H9 (cell line): ENCODE measurements around the gene OPHN1. TPM values are rescaled to one million over a fixed set of nuclear protein-coding genes. Genes with fewer than 3 reads are reported as not detected.

ENCODE experiments used
- DNase-seq: peaks from one replicate; pipeline ENCODE4 v3.0.0-alpha.2; 2017
- H2AFZ ChIP-seq: one replicate; pipeline ENCODE4 v1.6.1; 2013; ENCODE audit warnings: mild to moderate bottlenecking, low read length, control low read depth, moderate library complexity
- H2AK5ac ChIP-seq: 2 replicates; pipeline ENCODE4 v1.6.1; 2013; ENCODE audit warnings: low read length, control low read depth, mixed read lengths; ENCODE audit not compliant: insufficient read length
- H2BK120ac ChIP-seq: one replicate; pipeline ENCODE4 v1.6.1; 2013; ENCODE audit warnings: low read depth, mild to moderate bottlenecking, low read length, control low read depth, inconsistent platforms; ENCODE audit not compliant: poor library complexity, severe bottlenecking
- H2BK12ac ChIP-seq: 2 replicates; pipeline ENCODE4 v1.6.1; 2013; ENCODE audit warnings: low read length, control low read depth, mixed read lengths, low read depth; ENCODE audit not compliant: insufficient read length
- H2BK15ac ChIP-seq: 2 replicates; pipeline ENCODE4 v1.6.1; 2013; ENCODE audit warnings: low read depth, low read length, control low read depth
- H2BK20ac ChIP-seq: one replicate; pipeline ENCODE4 v1.6.1; 2013; ENCODE audit warnings: low read depth, mild to moderate bottlenecking, low read length, control low read depth, inconsistent platforms; ENCODE audit not compliant: poor library complexity, severe bottlenecking
- H2BK5ac ChIP-seq: 2 replicates; pipeline ENCODE4 v1.6.1; 2013; ENCODE audit warnings: low read length, control low read depth, mixed read lengths; ENCODE audit not compliant: insufficient read length
- H3K14ac ChIP-seq: 2 replicates; pipeline ENCODE4 v1.6.1; 2013; ENCODE audit warnings: low read length, control low read depth; ENCODE audit not compliant: insufficient read depth
- H3K18ac ChIP-seq: 2 replicates; pipeline ENCODE4 v1.6.1; 2013; ENCODE audit warnings: low read depth, mild to moderate bottlenecking, mixed read lengths, low read length, control low read depth; ENCODE audit not compliant: insufficient read length
- H3K23ac ChIP-seq: 2 replicates; pipeline ENCODE4 v1.6.1; 2013; ENCODE audit warnings: low read length, control low read depth, mixed read lengths, low read depth; ENCODE audit not compliant: insufficient read length
- H3K23me2 ChIP-seq: 2 replicates; pipeline ENCODE4 v1.6.1; 2013; ENCODE audit warnings: low read depth, mild to moderate bottlenecking, mixed read lengths, low read length, control low read depth; ENCODE audit not compliant: insufficient read length, poor library complexity, severe bottlenecking
- H3K27ac ChIP-seq: 2 replicates; pipeline ENCODE4 v1.5.1; 2013; ENCODE audit warnings: low read length, control low read depth, mixed read lengths, low read depth; ENCODE audit not compliant: insufficient read length
- H3K27me3 ChIP-seq: 2 replicates; pipeline ENCODE4 v1.6.1; 2013; ENCODE audit warnings: low read length, control low read depth, inconsistent platforms; ENCODE audit not compliant: insufficient read depth
- H3K4ac ChIP-seq: 2 replicates; pipeline ENCODE4 v1.6.1; 2013; ENCODE audit warnings: low read depth, mild to moderate bottlenecking, control low read depth, inconsistent platforms, low read length, moderate library complexity
- H3K4me1 ChIP-seq: 2 replicates; pipeline ENCODE4 v1.6.1; 2013; ENCODE audit warnings: low read length, control low read depth, inconsistent platforms; ENCODE audit not compliant: insufficient read depth
- H3K4me2 ChIP-seq: 2 replicates; pipeline ENCODE4 v1.6.1; 2013; ENCODE audit warnings: low read length, control low read depth, mixed read lengths; ENCODE audit not compliant: insufficient read length, insufficient read depth
- H3K56ac ChIP-seq: 2 replicates; pipeline ENCODE4 v1.6.1; 2013; ENCODE audit warnings: low read depth, mild to moderate bottlenecking, mixed read lengths, low read length, control low read depth; ENCODE audit not compliant: insufficient read length
- H3K79me1 ChIP-seq: 2 replicates; pipeline ENCODE4 v1.6.1; 2013; ENCODE audit warnings: low read depth, mild to moderate bottlenecking, moderate library complexity, low read length, control low read depth, inconsistent platforms; ENCODE audit not compliant: insufficient read depth, poor library complexity, severe bottlenecking
- H3K79me2 ChIP-seq: 2 replicates; pipeline ENCODE4 v1.6.1; 2013; ENCODE audit warnings: low read length, control low read depth, inconsistent platforms; ENCODE audit not compliant: insufficient read depth
- H3K9ac ChIP-seq: 2 replicates; pipeline ENCODE4 v1.6.1; 2013; ENCODE audit warnings: low read length, control low read depth, mixed read lengths; ENCODE audit not compliant: insufficient read length; ENCODE audit errors: extremely low read depth
- H3K9me3 ChIP-seq: one replicate; pipeline ENCODE4 v1.6.1; 2013; ENCODE audit warnings: low read depth, low read length, inconsistent platforms; ENCODE audit not compliant: control insufficient read depth
- H3T11ph ChIP-seq: one replicate; pipeline ENCODE4 v1.6.1; 2013; ENCODE audit warnings: mild to moderate bottlenecking, low read length, control low read depth, inconsistent platforms
- H4K20me1 ChIP-seq: one replicate; pipeline ENCODE4 v1.6.1; 2013; ENCODE audit not compliant: control insufficient read depth, insufficient read length, insufficient read depth
- H4K5ac ChIP-seq: 2 replicates; pipeline ENCODE4 v1.6.1; 2013; ENCODE audit warnings: low read depth, mild to moderate bottlenecking, mixed read lengths, low read length, control low read depth; ENCODE audit not compliant: insufficient read length
- H4K8ac ChIP-seq: replicated peaks from 2 replicates; pipeline ENCODE4 v1.6.1; 2013; ENCODE audit warnings: low read length, control low read depth, mixed read lengths, low read depth; ENCODE audit not compliant: insufficient read length
- H4K91ac ChIP-seq: 2 replicates; pipeline ENCODE4 v1.6.1; 2013; ENCODE audit warnings: low read depth, mild to moderate bottlenecking, moderate library complexity, mixed read lengths, low read length, control low read depth; ENCODE audit not compliant: insufficient read length
- H3K27ac Mint-ChIP-seq, 3 experiments: 2 replicates in 2 of 3; 3 replicates in 1 of 3; pipeline ENCODE4 v1.8.0; 2020 to 2021; ENCODE audit warnings: mixed read lengths in 3 of 3, mild to moderate bottlenecking in 1 of 3, moderate library complexity in 1 of 3
- H3K27me3 Mint-ChIP-seq: 2 replicates; pipeline ENCODE4 v1.8.0; 2021; ENCODE audit warnings: low read depth, mild to moderate bottlenecking, moderate library complexity, mixed read lengths
- H3K36me3 Mint-ChIP-seq, 3 experiments: 2 replicates in 2 of 3; 3 replicates in 1 of 3; pipeline ENCODE4 v1.8.0; 2020 to 2021; ENCODE audit warnings: low read depth in 3 of 3, mixed read lengths in 3 of 3; ENCODE audit not compliant: insufficient read depth in 1 of 3
- H3K4me1 Mint-ChIP-seq, 2 experiments: 2 replicates each; pipeline ENCODE4 v1.8.0; 2020; ENCODE audit warnings: mixed read lengths in 2 of 2
- H3K4me3 Mint-ChIP-seq, 2 experiments: 2 replicates in 1 of 2; 3 replicates in 1 of 2; pipeline ENCODE4 v1.8.0; 2020 to 2021; ENCODE audit warnings: mild to moderate bottlenecking in 2 of 2, mixed read lengths in 2 of 2, moderate library complexity in 1 of 2
- H3K9me3 Mint-ChIP-seq, 2 experiments: 2 replicates in 1 of 2; 3 replicates in 1 of 2; pipeline ENCODE4 v1.8.0; 2020; ENCODE audit warnings: mild to moderate bottlenecking in 2 of 2, mixed read lengths in 2 of 2, moderate library complexity in 1 of 2
- WGBS: extraction: QIAGEN DNeasy Blood & Tissue Kit; methylation state at CpG from one replicate; pipeline ENCODE4 v1.1.7; 2013; ENCODE audit warnings: missing lambda C conversion rate, low lambda C conversion rate, mixed read lengths; ENCODE audit not compliant: insufficient read length; ENCODE audit errors: extremely low coverage; 5-methylcytosine and 5-hydroxymethylcytosine counted together
- total RNA-seq: library from RNA; stranded (reverse); gene quantifications from 2 replicates; pipeline ENCODE4 v1.2.1, GENCODE V29; 2021
- TF ChIP-seq, protein P1 (sequence below): fragments of 200-600 bp; sonication (generic); conservative IDR thresholded peaks from 3 replicates; pipeline ENCODE4 v1.8.0; 2021; ENCODE audit warnings: antibody characterized with exemption, mild to moderate bottlenecking

OPHN1 gene
- total RNA-seq, 1 experiment from 2014 or later, result 1.5 TPM

DNA sequence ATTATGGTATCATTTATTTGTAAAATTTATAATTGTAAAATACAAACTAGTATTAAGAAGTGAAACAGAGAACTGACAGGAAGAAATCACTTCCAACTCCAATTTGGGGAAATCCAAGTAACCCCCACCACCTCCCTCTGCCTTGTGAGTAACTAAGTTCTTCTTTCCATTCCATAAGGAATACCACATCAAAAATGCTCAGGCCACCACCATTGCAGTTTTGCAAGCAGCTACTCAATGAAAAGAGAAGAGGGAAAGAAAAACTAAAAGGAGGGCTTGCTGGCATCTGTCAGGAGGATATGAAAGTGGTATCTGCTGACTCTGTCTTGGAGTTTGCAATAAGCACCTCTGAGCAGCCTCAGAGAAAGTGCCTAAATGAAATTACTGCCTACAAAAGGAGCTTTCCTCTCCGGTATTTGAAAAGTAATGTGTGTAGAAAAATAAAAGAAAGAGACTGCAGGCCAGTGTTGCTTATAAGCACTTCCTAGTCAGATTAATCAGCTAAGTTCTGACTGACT is 228.7 kb downstream of the OPHN1 start:
- WGBS, result no CpG with 5 or more reads among the region's 1 CpG
- no peaks in the 10 kb centered on the region for H3K27me3 ChIP-seq
- no peaks in the 10 kb centered on the region for H3K79me1 ChIP-seq
- no peak overlapping the region for H2AFZ ChIP-seq
- H2AK5ac ChIP-seq, result no peak overlapping the region
- H3K79me2 ChIP-seq, result no peaks in the 10 kb centered on the region
- no peak overlapping the region for H2BK15ac ChIP-seq
- no peak overlapping the region for H3K14ac ChIP-seq
- no peak overlapping the region for H2BK120ac ChIP-seq
- H4K8ac ChIP-seq, result no peak overlapping the region
- no peak overlapping the region for H3T11ph ChIP-seq
- Mint-ChIP-seq H3K4me3 (no peak overlapping the region), H3K4me1 (no peaks in the 10 kb centered on the region), H3K27ac (no peak overlapping the region), H3K36me3 (peaks cover 0 to 12% (median 2%) of the 10 kb centered on the region in 3 experiments; a peak in 3 of 7 replicates), H3K27me3 (no peaks in the 10 kb centered on the region), H3K9me3 (peaks cover 71 to 75% of the 10 kb centered on the region in 2 experiments)
- H3K23me2 ChIP-seq, result no peaks in the 10 kb centered on the region
- H3K4ac ChIP-seq, result no peak overlapping the region
- H3K9ac ChIP-seq, result no peak overlapping the region
- H3K27ac ChIP-seq, result no peak overlapping the region
- H4K5ac ChIP-seq, result no peak overlapping the region
- H3K4me2 ChIP-seq, result no peak overlapping the region
- no peaks in the 10 kb centered on the region for H4K20me1 ChIP-seq
- H3K18ac ChIP-seq, result no peak overlapping the region
- H2BK5ac ChIP-seq, result no peak overlapping the region
- H2BK20ac ChIP-seq, result no peak overlapping the region
- peaks cover 45% of the 10 kb centered on the region for H3K9me3 ChIP-seq
- DNase-seq, result no peak
- no peak overlapping the region for H4K91ac ChIP-seq
- H2BK12ac ChIP-seq, result no peak overlapping the region
- H3K4me1 ChIP-seq, result no peaks in the 10 kb centered on the region
- no peak overlapping the region for H3K23ac ChIP-seq
- H3K56ac ChIP-seq, result no peak overlapping the region
- TF ChIP-seq, protein P1, sequence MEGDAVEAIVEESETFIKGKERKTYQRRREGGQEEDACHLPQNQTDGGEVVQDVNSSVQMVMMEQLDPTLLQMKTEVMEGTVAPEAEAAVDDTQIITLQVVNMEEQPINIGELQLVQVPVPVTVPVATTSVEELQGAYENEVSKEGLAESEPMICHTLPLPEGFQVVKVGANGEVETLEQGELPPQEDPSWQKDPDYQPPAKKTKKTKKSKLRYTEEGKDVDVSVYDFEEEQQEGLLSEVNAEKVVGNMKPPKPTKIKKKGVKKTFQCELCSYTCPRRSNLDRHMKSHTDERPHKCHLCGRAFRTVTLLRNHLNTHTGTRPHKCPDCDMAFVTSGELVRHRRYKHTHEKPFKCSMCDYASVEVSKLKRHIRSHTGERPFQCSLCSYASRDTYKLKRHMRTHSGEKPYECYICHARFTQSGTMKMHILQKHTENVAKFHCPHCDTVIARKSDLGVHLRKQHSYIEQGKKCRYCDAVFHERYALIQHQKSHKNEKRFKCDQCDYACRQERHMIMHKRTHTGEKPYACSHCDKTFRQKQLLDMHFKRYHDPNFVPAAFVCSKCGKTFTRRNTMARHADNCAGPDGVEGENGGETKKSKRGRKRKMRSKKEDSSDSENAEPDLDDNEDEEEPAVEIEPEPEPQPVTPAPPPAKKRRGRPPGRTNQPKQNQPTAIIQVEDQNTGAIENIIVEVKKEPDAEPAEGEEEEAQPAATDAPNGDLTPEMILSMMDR, result no peak
